GM21528 (cell line): ENCODE data around the gene IL1RAPL2.
"Not testable (repeated sequence)": the region's sequence is repeated elsewhere in the genome, so short reads cannot be mapped to it uniquely, and the experiment has no call there.

ENCODE experiments used
- ATAC-seq: cut with Tn5 transposase; IDR thresholded peaks from one replicate; pipeline ENCODE4 v1.9.1; 2021; ENCODE audit warnings: mild to moderate bottlenecking, moderate library complexity; ENCODE audit not compliant: unreplicated experiment, low FRiP score

IL1RAPL2 gene

DNA sequence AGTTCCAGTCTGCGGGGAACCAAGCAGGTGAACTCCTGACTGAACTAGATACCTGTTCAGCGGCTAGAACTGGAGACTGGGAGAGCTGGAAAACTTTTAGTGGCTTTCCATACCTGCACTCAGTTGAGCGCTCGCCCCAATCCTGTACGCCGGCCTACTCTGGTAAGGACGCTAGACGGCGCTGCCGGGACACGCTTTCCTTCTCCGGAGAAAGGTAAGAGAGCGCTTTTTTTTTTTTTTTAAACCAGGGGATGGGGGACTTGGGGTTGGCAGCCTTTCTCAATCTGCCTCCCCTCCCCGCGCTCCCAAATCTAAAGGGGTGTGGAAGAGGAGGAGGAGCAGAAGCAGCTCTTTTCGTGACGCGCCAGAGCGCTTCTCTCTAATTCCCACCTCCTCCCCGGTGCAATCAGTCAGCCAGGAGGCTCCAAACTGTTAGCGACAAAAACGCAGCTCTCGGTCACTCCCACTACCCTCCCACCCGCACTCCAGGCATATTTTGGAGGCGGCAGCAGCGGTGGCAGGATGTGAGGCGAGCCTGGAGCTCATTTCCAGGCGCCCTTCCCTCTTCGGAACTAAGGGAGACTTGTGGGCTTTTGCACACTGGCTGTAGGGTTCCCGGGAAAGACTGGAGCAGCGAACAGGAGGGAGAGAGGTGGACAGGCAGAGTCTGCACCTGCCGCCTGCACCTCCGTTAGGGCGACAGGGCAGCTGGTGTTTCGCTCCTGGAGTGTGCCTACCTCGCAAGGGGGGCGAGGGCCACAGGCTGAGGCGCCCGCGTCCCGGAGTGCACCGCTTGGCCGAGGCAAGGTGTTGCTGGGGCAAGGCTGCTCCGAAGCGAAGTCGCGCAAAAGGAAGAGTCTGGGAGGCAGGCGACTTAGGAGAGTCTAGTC, at the start of gene IL1RAPL2:
TSS of gene IL1RAPL2 (plus strand) at position 409 of the 890 bp plus-strand sequence.
- ATAC-seq = no peak

DNA sequence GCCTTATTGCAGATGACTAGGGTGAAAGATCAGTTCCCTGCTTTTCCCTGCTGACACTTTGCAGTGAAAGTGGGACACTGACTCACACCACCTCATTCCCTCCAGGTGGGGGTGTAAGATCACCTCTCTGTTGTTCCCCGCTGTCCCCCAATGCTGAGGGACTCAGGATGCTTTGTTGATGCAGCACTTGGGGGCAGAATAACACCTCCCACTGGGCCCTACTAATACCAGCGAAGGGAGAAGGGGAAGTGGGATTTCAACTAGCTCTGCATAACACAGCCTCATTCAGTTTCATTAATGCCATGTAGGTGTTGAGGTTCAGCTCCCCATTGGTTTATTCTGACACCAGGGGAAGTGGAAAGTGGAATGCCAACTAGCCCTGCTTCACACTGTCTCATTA, 43.6 kb upstream of the IL1RAPL2 start:
- no peak for ATAC-seq

- ATAC-seq = no peak
Measured at GRCh38 chrX:104523858-104524257, 42.1 kb upstream of the IL1RAPL2 start.

GRCh38 chrX:104539081-104539480, 26.9 kb upstream of the IL1RAPL2 start:
- no peak for ATAC-seq

DNA sequence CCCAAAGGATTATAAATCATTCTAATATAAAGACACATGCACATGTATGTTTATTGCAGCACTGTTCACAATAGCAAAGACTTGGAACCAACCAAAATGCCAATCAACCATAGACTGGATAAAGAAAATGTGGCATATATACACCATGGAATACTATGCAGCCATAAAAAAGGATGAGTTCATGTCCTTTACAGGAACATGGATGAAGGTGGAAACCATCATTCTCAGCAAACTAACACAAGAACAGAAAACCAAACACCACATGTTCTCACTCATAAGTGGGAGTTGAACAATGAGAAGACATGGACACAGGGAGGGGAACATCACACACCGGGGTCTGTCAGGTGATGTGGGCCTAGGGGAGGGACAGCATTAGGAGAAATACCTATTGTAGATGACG, 23.6 kb upstream of the IL1RAPL2 start:
- ATAC-seq = not testable (repeated sequence)

- no peak for ATAC-seq
Measured at GRCh38 chrX:104564335-104564734, 1.7 kb upstream of the IL1RAPL2 start.

- no peak for ATAC-seq
Measured at GRCh38 chrX:104564921-104565703, 887 bp upstream of the IL1RAPL2 start.

DNA sequence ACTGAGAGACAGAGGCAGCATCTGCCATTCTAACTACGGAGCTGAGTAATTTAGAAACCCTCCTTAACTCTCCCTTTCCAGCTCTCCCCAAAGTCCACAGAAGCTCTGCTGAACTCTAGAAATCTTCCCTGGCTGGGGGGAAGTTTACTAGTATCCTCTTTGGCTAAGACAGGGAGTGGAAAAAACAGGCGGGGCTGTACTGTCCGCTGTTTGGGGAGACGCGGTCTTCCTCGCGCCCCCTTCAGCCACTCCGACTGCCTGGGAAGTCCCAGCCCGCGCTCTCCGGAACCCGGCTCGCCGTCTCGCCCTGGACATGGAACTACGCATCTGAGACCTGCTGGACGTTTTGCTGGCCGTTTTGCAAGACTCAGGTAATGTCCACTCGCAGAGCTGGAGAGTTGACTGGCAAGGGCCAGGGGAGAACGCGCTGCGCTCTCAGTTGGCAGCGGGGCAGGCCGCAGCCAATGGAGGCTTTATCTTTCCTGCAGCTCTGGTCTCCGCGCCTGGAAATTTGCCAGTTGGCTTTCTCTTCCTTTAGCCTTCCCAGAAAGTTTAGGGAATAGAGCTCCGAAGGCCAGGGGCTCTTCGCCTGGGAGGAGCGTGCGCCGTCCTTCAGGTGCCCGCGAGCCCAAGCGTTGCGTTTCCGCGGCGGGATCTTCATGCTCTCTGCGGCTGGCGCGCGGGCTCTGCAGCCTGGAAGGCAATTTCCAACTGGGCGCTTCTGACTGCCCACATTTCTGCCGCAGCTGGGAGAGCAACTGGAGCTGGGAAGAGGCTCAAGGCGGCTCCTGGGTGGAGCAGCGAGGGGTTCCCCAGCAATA, 892 bp downstream of the IL1RAPL2 start:
- ATAC-seq = no peak

DNA sequence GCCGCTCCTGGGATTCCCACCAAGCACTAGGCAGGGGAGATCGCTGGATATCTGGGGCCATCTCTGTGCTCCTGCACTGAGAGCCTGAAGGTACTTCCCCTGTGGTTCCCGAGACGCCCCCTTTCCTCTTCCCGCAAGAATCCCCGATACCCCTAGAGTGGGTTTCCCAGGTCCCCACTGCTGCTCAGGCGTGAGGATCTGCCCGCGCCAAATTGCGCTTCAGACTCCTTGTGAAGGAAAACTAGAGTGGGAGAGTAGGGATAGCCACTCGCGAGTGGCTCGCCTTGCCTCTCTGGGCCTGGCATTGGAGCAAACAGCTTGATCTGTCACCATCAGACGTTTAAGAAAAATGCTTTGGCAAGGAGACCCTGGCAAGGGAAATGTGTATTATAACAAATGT, 1.5 kb downstream of the IL1RAPL2 start:
- no peak for ATAC-seq

GRCh38 chrX:104568304-104568915, 2.4 kb downstream of the IL1RAPL2 start:
- no peak for ATAC-seq

- ATAC-seq = no peak
Measured at GRCh38 chrX:104618106-104618895, 52.3 kb downstream of the IL1RAPL2 start.

- no peak for ATAC-seq
Measured at GRCh38 chrX:104621781-104622180, 55.8 kb downstream of the IL1RAPL2 start.

- ATAC-seq = no peak
Measured at GRCh38 chrX:104641176-104641575, 75.2 kb downstream of the IL1RAPL2 start.

DNA sequence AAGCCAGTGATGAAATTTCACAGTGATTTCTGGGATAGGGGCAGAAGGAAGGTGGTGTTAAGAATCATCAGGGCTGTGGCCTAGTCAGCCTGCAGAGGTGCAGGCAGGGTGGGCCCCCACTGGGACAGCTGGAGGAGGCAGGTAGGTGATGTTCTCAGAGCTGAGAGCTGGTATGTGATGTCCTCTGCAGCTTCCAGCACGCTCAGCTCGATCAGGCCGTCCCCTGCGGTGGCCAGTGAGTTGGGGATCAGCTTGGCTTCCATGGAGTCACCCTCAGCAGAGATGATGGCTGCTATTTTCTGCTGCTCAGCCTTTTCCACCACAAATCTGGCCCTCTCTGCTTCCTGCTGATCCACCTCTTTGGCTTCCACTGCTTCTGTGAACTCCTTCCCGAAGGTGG, 81.1 kb downstream of the IL1RAPL2 start:
- no peak for ATAC-seq

DNA sequence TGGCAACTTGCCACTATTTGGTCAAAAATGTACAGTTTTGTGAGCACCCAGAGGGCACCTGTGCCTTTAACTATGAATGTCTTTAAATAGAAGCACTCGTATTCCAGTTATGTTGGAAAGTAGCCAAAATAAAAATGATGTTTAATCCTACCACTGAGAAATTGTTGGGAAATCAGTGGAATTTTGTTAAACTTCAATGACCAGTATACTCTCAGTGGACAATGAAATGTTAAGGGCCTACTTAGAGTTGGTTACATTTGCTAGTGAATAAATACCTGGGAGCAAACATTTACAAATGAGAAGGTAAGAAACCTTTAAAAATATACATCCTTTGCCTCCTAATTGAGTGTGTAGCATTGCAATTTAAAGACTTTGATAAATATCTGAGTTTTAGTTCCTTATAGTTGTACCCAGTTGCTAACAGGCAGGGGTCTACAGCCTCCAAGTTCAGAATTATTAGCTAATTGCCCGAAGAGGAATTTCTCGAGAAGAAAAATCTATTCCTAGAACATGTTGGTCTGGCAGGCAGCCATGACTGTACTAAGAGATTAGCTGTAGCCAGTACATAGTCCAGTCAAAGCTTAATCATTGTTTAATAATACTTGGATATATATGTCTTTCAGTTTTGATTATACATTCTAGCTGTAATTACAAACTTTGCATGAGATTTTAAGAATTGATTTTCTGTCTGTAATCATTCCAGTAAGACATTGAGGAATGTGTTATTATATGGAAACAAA, 93.2 kb downstream of the IL1RAPL2 start:
- no peak for ATAC-seq

GRCh38 chrX:104660092-104660491, 94.1 kb downstream of the IL1RAPL2 start:
- no peak for ATAC-seq

DNA sequence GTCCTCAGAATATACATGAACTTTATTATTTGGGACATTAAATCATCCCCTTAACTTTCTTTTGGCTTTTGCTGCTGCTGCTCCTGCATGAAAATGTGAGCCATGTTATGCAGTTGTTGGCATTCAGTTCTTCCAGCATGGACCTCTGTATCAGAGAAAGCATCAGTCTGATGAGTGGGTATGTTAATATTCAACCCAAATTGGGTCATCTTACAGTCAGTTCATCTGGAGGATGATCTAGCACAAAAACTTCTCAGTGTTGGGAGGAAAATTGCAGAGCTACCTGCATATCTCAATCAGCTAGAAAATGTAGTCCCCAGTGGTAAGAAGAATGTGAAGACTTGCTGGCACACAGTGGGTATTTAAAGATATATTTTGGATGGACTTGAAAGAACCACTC, 96.7 kb downstream of the IL1RAPL2 start:
- no peak for ATAC-seq

GRCh38 chrX:104665691-104666090, 99.7 kb downstream of the IL1RAPL2 start:
- no peak for ATAC-seq

- no peak for ATAC-seq
Measured at GRCh38 chrX:104668550-104668949, 102.6 kb downstream of the IL1RAPL2 start.
